HepG2 (cell line): ENCODE data around the gene UPF3A. TPM values are rescaled to one million over a fixed set of nuclear protein-coding genes. Genes with fewer than 3 reads are reported as not detected.
A peak's percentile ranks its signal among the peaks of the same experiment; 100 is the strongest.

Experiments
- BATF2 ChIP-seq: sonication (generic); formaldehyde crosslinking; IDR thresholded peaks from 2 replicates; pipeline ENCODE4 v1.8.0; 2022; ENCODE audit warnings: mild to moderate bottlenecking, missing genetic modification reagents, moderate library complexity
- BORCS8-MEF2B ChIP-seq: sonication (generic); formaldehyde crosslinking; IDR thresholded peaks from 2 replicates; pipeline ENCODE4 v1.8.0; 2022; ENCODE audit warnings: mild to moderate bottlenecking, missing genetic modification reagents
- CCDC6 ChIP-seq: sonication (generic); formaldehyde crosslinking; IDR thresholded peaks from 2 replicates; pipeline ENCODE4 v1.8.1; 2022; ENCODE audit warnings: mild to moderate bottlenecking, missing genetic modification reagents, moderate library complexity
- CENPBD1 ChIP-seq: sonication (generic); formaldehyde crosslinking; IDR thresholded peaks from 2 replicates; pipeline ENCODE4 v1.8.0; 2022; ENCODE audit warnings: missing genetic modification reagents, low read depth, mild to moderate bottlenecking, borderline replicate concordance
- CERS6 ChIP-seq: sonication (generic); formaldehyde crosslinking; IDR thresholded peaks from 2 replicates; pipeline ENCODE4 v1.5.0; 2020; ENCODE audit warnings: missing genetic modification reagents
- CHD4 ChIP-seq: fragments of 200-600 bp; sonication (generic); IDR thresholded peaks from 2 replicates; pipeline ENCODE4 v1.7.0; 2017; ENCODE audit warnings: mild to moderate bottlenecking, low read length, borderline replicate concordance
- JARID2 ChIP-seq: sonication (generic); formaldehyde crosslinking; IDR thresholded peaks from 2 replicates; pipeline ENCODE4 v1.8.1; 2023; ENCODE audit warnings: missing genetic modification reagents, inconsistent platforms; ENCODE audit not compliant: insufficient replicate concordance
- KDM3A ChIP-seq: IDR thresholded peaks from 2 replicates; pipeline ENCODE4 v1.6.1; 2018; ENCODE audit warnings: low read depth, missing compliant biosample characterization
- LCORL ChIP-seq, 2 experiments: fragments of 450-650 bp in 1 of 2; sonication (generic) in 1 of 2; formaldehyde crosslinking in 1 of 2; IDR thresholded peaks; 2 replicates each; pipeline versions ENCODE4 v1.5.0 to v1.6.1; 2017 to 2020; ENCODE audit warnings: antibody characterized with exemption in 1 of 2, missing genetic modification reagents in 1 of 2
- MIER3 ChIP-seq: IDR thresholded peaks from 2 replicates; pipeline ENCODE4 v1.6.1; 2016; ENCODE audit warnings: missing compliant biosample characterization, borderline replicate concordance
- MYC ChIP-seq: sonication (generic); formaldehyde crosslinking; IDR thresholded peaks from 2 replicates; pipeline ENCODE4 v1.9.0; 2021; ENCODE audit warnings: missing genetic modification reagents, borderline replicate concordance
- NFE2 ChIP-seq: sonication (generic); formaldehyde crosslinking; IDR thresholded peaks from 2 replicates; pipeline ENCODE4 v1.4.0; 2020; ENCODE audit warnings: missing genetic modification reagents
- NR2C2 ChIP-seq: sonication (generic); formaldehyde crosslinking; IDR thresholded peaks from 2 replicates; pipeline ENCODE4 v1.4.0; 2020; ENCODE audit warnings: missing genetic modification reagents, mild to moderate bottlenecking, moderate library complexity, borderline replicate concordance
- RARA ChIP-seq: IDR thresholded peaks from 2 replicates; pipeline ENCODE4 v1.6.1; 2016; ENCODE audit warnings: missing genetic modification reagents, missing compliant biosample characterization
- RNF219 ChIP-seq: sonication (generic); formaldehyde crosslinking; IDR thresholded peaks from 2 replicates; pipeline ENCODE4 v1.5.0; 2020; ENCODE audit warnings: mild to moderate bottlenecking, missing genetic modification reagents
- SNAPC5 ChIP-seq: sonication (generic); formaldehyde crosslinking; IDR thresholded peaks from 2 replicates; pipeline ENCODE4 v1.8.1; 2023; ENCODE audit warnings: mild to moderate bottlenecking, missing genetic modification reagents, borderline replicate concordance
- SRSF9 ChIP-seq: fragments of 200-400 bp; formaldehyde crosslinking; IDR thresholded peaks from 2 replicates; pipeline ENCODE4 v1.6.1; 2018; ENCODE audit warnings: borderline replicate concordance, mild to moderate bottlenecking, low read depth, low read length; ENCODE audit not compliant: insufficient read depth, poor library complexity, severe bottlenecking
- ZNF160 ChIP-seq: sonication (generic); formaldehyde crosslinking; IDR thresholded peaks from 2 replicates; pipeline ENCODE4 v1.8.0; 2022; ENCODE audit warnings: mild to moderate bottlenecking, inconsistent platforms, missing genetic modification reagents
- ZNF225 ChIP-seq: sonication (generic); formaldehyde crosslinking; IDR thresholded peaks from 2 replicates; pipeline ENCODE4 v1.4.0; 2020; ENCODE audit warnings: mild to moderate bottlenecking, missing genetic modification reagents
- ZNF234 ChIP-seq: sonication (generic); formaldehyde crosslinking; conservative IDR thresholded peaks from 2 replicates; pipeline ENCODE4 v1.5.1; 2020; ENCODE audit warnings: mild to moderate bottlenecking, missing genetic modification reagents
- ZNF431 ChIP-seq: sonication (generic); formaldehyde crosslinking; IDR thresholded peaks from 2 replicates; pipeline ENCODE4 v1.9.0; 2022; ENCODE audit warnings: missing genetic modification reagents, low read depth, mild to moderate bottlenecking, borderline replicate concordance
- ZNF580 ChIP-seq: IDR thresholded peaks from 2 replicates; pipeline ENCODE4 v1.6.1; 2016; ENCODE audit warnings: low read depth, borderline replicate concordance
- ZNF605 ChIP-seq: sonication (generic); formaldehyde crosslinking; IDR thresholded peaks from 2 replicates; pipeline ENCODE4 v1.8.0; 2022; ENCODE audit warnings: mild to moderate bottlenecking, missing genetic modification reagents
- ZNF768 ChIP-seq: sonication (generic); formaldehyde crosslinking; IDR thresholded peaks from 2 replicates; pipeline ENCODE4 v1.4.0; 2020; ENCODE audit warnings: missing genetic modification reagents
- ZSCAN20 ChIP-seq: sonication (generic); formaldehyde crosslinking; IDR thresholded peaks from 2 replicates; pipeline ENCODE4 v1.4.0; 2020; ENCODE audit warnings: missing genetic modification reagents, mild to moderate bottlenecking, borderline replicate concordance
- polyA plus RNA-seq, 8 experiments: library from polyadenylated mRNA; depleted of rRNA in 3 of 8; stranded (reverse) in 7 of 8; unstranded in 1 of 8; fragments of >200 nt; fragmentation: Illumina TruSeq in 4 of 8; extraction: Trizol in 4 of 8; gene quantifications; 2 replicates each; pipeline versions ENCODE4 v1.2.1 to v1.2.3, GENCODE V29; 2011 to 2016; ENCODE audit warnings: low read depth in 4 of 8, missing spikeins in 1 of 8, mixed read lengths in 1 of 8; ENCODE audit not compliant: insufficient read depth in 1 of 8
- total RNA-seq, 5 experiments: library from RNA; depleted of rRNA; stranded (reverse); fragments of >200 nt; fragmentation: Illumina TruSeq; extraction: Trizol; gene quantifications; 2 replicates each; pipeline ENCODE4 v1.2.3, GENCODE V29; 2016; ENCODE audit warnings: low read depth in 1 of 5

UPF3A gene
- total and polyA plus RNA-seq, 2 of the 13 experiments (the other 11 are each of a cell fraction or from before 2014, with no cell fraction given), result 60.2 to 63.8 TPM

- TF ChIP-seq ZNF605 (CRISPR knock-in tag) (no peak), LCORL (IDR thresholded peaks at IDR 0.05) (no peak), LCORL (CRISPR knock-in tag; IDR thresholded peaks at IDR 0.05) (peak; percentile 79), ZNF160 (CRISPR knock-in tag) (peak; percentile 45), ZNF580 (CRISPR knock-in tag) (peak; percentile 45; the same call in 1 of the 2 replicates), CENPBD1 (no peak), ZNF225 (no peak), ZNF768 (CRISPR knock-in tag) (peak; percentile 58; the same call in 1 of the 2 replicates), CHD4 (no peak), CERS6 (CRISPR knock-in tag) (0 out of 2 replicates have a peak, but pooled peaks have one; percentile 7), ZNF234 (CRISPR knock-in tag) (peak; percentile 84; the same call in 1 of the 2 replicates), KDM3A (CRISPR knock-in tag) (no peak), ZSCAN20 (CRISPR knock-in tag) (no peak), MIER3 (CRISPR knock-in tag) (0 out of 2 replicates have a peak, but pooled peaks have one; percentile 53), CCDC6 (CRISPR knock-in tag) (0 out of 2 replicates have a peak, but pooled peaks have one; percentile 55), BORCS8-MEF2B (CRISPR knock-in tag) (peak; percentile 49; the same call in 1 of the 2 replicates), NFE2 (CRISPR knock-in tag) (no peak), RARA (CRISPR knock-in tag) (peak; percentile 84), RNF219 (CRISPR knock-in tag) (no peak), SRSF9 (no peak), ZNF431 (CRISPR knock-in tag) (0 out of 2 replicates have a peak, but pooled peaks have one; percentile 31), SNAPC5 (CRISPR knock-in tag) (no peak), NR2C2 (CRISPR knock-in tag) (peak; percentile 94), JARID2 (CRISPR knock-in tag) (no peak), MYC (peak; percentile 72), BATF2 (CRISPR knock-in tag) (peak; percentile 61; the same call in 1 of the 2 replicates)
These were observed at the start of gene UPF3A (continued) for GRCh38 chr13:114281351-114282040.
